Measurements from ENCODE around the gene CNTFR.

CNTFR gene

DNA sequence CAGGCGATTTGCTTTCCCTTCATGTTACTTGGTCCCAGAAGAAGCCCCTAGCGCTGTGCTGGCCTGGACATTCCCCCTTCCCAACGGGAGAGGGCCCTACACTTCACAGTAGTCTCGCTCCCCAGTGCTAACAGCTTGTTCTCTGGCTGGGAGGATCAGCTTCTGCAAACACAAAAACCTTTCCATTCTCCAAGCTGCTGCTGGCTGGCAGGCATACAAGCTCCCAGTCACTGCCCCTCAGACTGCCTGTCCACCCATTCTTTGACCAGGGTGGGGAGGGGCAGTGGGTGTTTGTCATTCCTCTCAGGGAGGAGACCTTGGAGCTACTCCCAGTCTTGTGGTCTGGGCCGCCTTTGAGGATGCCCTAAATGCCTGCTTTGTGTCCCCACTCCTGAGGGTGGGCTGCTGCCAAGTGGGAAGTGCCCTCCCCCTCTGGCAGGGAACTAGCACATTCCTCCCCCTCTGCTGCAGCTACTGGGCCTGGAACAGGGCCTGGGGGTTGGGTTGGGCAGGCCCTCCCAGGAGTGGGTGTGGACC, 87.6 kb downstream of the CNTFR start:
- no peak overlapping the region for H3K4me3 ChIP-seq (ENCODE audit: low read length)
- no peak for DNase-seq (ENCODE audit: low read depth, low spot score)

All from Jurkat, Clone E6-1 (cell line).